ENCODE results near the gene C14orf180.

Gene C14orf180

DNA sequence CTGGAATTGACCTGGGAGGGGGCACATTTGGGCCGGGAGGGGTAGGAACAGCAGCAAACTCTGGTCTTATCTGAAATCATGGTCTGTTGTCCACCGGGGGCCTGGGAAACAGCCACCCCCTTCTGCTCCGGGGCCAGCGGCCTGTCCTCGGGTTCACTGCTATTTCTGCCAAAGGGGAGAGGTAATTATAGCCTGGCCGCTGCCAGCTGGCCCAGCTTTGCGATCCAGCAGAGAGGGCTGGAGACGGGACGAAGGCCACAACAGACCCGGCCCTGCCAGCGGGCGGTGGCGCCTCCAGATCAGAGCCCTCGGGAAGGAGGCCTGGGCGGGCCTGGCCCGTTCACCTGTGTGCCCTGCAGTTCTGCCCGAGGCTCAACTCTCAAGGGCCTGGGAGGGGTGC, at the start of gene C14orf180:
Gene C14orf180 (plus strand): TSS at position 258 of the 400 bp plus-strand sequence. CDS start 6,667 bp downstream, outside the sequence.
- DNase-seq, result peak; percentile 80

DNA sequence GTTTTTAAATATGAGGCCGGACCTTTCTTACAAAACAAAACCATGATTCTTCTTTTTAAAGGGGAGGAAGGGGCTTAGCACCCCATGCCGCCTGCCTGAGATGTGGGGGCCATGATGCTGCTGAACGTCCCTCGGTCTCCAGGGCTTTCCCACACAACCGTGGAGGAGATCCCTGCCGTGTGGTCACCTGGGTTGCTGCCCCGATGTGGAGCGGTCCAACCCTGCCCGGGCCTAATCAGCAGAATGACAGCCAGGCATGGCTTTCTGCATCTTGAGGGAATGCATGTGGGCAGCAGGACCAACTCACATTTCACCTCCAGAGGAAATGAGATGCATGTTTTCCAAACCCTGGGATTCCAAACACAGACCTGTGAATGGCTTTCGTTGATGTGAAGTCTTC, 48.9 kb upstream of the C14orf180 start:
- DNase-seq, result no peak

DNA sequence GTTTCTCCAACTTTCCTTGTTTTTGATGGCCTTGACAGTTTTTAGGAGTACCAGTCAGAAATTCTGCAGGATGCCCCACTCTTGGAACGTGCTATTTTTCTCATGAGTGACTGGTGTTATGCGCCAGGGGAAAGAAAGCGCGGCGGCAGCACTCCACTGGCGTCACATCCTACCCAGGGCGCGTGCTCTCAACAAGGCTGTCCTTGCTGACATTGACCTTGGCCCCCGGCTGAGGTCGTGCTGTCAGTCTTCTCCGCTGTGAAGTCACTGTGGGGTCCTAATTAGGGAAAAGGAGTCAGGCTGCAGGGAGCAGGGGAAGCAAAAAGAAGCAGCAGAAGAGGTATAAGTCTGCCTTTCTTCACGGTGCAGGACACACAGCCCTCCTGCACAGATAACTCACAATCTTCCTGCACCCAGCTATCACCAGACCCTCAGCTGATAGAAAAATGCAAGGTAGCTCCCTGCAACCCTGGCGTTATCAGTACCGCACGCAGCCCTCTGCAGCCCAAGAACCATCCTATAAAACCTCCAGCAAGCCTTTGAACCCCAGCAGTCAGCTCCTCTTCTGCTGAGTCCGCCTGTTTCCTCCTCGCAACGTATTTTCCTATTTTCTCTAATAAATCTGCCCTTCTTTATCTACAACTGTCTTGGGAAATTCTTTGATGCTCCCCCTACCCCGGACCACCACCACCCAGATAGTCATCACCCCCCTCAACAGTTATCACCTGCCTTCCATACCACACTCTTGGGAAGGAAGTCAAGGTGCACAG, 48.0 kb upstream of the C14orf180 start:
- no peak for DNase-seq

DNA sequence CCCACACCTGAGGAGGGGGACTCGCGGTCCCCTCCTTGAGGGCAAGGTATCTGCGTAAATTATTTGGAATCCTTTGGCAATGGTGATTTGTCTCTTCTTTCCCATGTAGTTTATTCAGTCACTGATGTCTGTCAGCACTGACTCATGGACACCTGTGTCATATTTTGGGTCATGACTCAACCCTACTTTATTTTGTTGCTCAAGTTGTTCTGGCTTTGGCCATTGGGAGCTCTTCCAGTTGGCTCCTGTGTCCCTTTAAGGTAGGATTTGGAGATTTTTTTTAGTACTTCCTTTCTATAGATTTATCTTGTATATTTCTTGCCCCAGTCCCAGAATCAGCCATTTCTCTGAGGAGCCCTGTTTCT, 47.4 kb upstream of the C14orf180 start:
- no peak for DNase-seq

DNA sequence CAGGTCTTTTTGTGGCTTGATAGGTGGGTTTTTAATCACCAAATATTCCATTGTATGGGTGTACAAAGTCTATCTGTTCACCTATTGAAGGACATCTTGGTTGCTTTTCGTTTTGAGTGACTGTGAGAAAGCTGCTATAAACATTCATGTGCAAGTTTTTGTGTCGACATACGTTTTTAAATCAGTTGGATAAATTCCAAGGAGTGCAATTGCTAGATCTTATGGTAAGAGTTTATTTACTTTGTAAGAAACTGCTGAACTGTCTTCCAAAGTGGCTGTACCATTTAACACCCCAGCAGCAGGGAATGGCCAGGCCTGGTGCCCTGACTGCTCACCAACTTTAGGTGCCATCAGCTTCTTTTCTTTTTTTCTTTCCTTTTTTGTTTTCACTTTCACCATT, 45.5 kb upstream of the C14orf180 start:
- DNase-seq, result no peak

DNA sequence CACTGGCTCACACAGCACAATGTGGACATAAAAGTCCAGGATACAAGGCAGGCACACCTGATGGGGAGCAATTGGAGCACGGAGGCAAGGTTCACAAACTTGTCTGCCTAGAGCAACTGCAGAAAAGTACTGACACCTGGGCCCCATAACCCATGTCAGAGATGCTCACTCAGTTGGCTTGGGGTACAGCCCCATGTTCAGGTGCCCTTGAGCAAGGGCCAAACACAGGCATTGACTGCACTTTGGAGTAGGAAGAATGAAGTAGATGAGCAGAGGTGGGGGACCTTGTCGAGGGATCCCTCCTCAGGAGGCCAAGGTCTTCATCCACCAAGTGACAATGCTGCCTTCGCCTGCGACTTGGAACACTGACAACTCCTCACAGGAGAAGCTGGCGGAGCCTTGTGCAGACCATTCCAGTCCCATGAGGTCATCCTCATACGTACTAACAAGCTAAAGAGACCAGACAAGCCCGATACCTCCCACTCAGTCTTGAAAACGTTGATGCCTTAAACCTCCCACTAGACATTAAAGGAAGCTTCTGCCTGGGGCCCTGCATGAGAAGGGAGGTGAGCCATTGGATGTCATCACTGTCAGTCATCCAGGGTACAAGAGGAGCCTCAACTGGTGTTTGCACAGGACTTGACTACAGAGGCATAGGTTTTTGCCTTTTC, 42.5 kb upstream of the C14orf180 start:
- DNase-seq, result no peak

DNA sequence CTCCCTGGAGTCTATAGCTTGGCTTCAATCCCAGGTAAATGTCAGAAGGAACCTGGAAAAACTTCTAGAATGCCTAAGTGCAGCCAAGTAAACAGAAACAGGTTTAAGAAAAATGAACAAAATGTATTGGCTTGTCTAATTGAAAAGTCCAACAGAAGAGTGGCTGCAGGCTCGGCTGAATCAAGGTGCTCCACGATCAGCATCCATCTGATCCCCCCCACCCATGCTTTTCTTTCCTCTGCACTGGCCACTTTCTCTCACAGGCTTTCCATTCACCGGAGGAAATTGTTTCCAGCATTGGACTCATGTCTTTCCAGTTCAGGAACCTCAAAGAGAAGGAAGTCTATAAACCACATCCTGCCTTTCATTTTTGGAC, 42.0 kb upstream of the C14orf180 start:
- no peak for DNase-seq

DNA sequence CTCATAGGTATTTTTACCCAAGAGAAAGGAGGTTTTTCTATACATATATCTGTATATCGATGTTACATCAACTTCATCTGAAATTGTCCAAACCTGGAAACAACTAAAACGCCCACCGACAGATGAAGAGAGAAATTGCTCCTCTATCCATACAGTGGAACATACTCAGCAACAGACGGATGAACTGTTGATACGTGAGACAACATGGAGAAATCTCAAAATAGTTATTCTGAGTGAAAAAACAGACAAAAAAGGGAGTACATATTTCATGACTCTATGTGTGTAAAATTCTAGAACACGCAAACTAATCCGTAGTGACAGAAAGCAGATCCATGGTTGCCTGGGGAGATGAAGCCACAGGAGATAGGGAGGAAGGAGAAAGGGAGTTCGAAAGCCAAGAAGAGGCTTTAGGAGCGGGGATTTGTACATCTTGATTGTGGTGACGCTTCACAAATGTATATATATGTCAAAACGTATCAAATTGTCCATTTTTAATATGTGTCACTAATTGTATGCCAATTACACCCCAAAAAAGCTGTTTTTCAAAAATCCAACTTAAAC, 37.6 kb upstream of the C14orf180 start:
- DNase-seq, result no peak

DNA sequence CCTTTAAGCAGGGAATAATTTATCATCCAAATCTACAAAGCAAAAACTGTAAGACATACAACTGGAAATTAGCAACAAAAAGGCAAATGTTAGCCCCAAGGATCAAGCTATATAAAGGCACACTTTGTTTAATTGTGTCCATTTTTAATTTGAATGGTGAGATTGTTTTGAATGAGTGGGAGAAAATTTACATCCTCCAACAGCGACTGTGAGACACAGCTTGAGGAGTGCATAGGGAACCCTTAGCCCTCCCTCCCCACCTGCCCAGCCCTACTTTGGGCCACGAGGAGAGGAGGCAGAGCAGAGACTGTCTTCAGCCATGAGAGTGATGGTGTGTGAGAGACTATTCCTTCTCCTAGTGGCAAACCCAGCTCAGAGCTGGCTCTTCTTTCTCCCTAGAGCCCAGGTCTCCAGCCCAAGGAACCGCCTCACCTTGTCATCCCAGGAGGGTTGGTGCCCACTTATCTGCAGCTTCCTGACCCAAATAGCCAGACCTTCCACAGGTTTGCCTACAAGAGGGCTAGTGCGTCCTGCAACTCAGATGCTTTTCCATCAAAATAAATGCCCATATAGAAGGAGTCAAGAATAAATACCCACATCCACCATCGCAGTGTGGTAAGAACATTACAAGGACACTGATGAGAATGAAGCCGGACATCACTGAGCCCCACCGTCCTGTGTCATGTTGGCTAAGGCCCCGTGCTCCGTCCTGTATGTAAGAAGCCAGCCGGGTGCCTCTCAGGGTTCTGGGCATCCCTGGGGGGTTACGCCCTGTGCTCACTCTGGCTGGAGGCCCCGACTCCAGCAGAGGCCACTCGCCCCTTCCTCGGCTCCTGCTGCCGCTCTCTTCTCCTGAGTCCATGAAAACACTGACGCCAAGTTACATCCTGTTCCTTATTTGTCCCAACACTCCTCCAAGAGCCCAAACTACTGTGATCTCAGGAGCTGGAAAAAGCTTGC, 36.4 kb upstream of the C14orf180 start:
- DNase-seq, result no peak

DNA sequence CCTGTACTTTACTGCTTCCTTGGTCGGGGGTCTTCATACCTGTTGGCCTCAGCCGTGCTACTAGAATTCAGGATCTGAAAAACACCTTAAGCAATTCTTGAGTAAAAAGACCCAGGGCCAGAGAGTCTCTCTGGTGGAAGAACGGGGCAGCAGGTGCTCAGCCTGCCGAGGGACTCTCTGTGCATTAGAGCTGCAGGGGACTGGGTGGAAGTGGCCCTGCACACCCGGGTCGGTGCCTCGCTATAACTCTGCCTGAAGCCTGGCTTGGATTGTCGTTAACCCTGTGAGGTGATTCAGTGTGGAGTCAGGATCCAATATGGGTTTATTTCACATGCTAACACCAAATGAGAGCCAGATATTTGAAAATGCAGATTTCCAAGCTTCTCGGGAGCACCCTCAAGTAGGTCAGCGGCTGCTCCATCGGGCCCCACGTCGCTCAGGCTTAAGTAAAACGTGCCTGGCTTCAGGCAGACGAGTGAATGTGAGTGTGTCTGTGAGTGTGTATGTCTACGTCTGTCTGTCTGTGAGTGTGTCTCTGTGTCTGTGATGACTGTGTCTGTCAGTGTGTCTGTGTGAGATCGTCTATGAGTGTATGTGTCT, 35.1 kb upstream of the C14orf180 start:
- no peak for DNase-seq

DNA sequence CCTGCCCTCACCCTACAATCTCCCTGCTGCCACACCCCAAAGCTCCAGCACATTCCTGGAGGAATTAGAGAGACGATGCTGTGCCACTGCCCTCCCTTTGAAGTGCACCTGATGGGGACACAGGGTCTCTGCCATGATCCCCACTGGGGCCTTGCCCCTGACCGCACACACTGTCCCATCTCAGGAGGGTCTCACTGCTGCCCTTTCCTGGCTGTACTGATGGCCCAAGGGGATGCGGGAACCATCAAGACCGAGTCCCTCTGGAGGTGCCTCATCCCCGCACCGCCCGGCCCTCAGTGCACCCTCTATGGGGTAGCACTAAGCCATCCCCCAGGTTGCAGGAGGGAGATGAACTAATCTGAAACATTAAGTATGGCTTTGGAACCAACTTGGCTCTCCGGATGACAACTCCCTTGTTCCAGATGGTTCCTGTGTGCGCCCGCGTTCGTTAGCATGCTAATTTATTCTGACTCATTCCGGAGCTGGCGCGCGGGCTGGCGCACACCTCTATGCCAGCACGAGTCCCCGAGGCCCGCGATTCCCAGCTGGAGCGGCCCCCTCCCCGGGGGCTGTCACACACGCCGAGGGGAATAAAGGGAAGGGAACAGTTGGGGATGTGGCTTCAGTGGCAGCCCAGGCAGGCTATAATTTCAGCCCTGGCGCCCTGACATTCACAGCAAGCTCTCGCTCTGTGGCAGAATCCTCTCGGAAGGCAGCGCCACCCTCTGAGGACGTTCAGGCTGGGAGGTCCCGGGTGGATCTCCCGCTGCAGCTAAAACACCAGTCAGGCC, 34.2 kb upstream of the C14orf180 start:
- no peak for DNase-seq

DNA sequence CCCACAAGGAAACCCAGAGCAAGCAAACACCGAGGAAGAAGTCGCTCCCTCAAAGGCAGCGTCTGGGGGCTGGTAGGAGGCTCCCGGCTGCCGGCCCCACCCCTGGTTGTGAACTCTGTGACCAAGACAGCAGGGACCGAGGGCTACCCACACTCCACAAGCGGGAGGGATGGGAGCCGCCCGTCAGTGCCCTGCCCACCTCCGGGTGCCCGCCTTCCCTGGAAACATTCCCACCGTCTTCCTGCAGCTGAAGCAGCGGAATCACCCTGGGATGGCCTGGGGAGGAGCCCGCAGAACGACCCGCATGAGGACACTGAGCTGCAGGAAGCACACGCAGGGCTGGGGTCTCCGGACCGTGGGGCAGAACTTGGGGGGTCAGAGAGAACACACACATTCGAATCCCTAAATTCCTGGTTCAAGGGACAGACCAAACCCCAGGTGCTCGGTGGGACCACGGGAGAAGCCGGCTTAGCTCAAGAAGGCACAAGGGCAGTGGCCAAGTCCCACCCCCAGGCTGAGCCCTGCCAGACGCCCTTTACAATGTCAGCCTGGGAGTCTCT, 33.5 kb upstream of the C14orf180 start:
- peak; percentile 50 for DNase-seq

DNA sequence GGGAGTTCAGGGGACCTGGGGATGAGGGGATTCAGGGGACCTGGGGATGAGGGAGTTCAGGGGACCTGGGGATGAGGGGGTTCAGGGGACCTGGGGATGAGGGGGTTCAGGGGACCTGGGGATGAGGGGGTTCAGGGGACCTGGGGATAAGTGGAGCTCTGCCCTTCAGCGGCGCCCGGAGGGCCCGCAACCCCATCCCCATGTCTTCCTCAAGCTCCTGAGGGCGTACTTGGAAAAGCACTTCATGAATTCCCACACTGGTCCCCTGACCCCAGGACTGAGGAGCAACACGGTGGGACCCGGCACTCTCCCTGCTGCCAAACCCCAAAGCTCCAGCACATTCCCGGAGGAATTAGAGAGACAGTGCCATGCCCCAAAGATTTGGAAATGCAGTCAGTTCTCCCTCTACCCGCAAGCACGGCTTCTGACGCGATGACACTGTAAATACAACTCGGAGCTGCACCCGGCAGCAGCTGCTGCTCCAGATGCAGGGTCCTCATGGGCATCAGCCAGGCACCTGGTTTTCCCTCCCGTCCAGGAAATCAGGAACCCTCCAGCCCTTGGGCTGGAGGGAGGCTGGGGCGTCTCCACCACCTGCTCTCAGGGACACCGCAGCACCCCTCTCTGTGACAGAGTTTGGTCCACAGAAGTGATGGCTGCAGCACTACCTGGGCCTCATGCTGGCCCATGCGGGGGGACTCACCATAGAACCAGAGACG, 32.8 kb upstream of the C14orf180 start:
- DNase-seq, result no peak

DNA sequence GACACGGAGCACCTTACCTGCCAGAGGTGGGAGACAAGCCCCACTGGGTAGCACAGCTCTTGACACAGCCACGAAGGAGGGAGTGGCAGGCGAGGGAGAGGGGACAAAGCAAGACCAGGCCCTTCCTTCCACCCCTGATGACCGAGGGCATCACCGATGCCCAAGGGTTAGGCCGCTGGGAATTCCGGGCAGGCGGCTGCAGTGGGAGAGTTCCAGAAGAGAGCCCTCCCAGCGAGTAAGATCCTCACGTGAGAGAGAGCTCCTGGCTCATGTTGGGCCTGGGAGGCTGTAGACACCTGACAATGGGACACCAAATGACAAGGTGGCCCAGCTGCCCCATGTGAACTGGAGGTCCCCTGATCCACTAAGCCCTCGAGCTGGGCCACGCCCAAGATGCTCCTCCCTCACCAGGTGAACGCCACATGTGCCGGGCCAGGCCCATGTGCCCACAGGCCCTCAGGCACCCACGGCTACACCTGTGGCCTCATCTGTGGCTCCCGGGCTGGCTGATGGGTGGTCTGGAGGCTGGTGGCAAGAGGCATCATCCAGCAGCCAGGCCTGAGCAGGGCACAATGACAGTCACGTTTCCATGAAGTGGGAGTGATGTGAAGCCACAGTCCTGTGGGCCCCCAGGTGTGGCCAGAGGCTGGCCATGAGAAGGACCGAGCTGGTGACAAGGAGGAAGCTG, 32.1 kb upstream of the C14orf180 start:
- DNase-seq, result no peak

DNA sequence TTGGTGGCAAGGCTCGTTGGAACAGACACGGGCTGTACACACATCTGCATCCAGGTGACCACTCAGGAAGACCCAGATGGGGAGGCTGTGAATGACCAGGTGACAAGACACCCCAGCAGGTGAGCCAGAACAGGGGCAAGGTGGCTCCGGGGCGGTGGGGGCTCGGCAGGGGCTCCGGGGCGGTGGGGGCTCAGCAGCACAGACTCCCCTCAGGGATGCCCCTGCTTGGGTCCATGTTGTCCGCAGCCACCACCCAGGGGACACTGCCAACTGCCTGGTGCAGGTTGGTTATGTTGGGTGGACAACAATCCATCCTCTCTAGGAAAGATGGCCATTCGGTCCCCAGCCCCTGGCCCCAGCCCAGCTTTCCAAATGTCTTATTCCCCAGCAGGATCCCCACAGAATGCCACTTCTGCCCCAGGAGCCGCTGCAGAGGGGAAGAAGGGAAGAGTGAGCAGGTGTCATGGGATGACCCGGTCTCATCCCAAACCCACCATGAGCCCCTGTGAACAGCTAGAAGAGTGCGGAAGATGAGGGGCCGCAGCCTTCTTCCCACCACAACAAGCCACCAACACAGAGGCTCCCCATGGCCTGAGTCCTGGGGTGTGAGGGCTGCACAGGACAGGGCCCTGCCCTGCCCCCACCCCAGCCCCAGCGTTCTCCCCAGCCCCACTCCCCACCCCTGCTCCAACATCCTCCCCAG, 31.4 kb upstream of the C14orf180 start:
- no peak for DNase-seq

DNA sequence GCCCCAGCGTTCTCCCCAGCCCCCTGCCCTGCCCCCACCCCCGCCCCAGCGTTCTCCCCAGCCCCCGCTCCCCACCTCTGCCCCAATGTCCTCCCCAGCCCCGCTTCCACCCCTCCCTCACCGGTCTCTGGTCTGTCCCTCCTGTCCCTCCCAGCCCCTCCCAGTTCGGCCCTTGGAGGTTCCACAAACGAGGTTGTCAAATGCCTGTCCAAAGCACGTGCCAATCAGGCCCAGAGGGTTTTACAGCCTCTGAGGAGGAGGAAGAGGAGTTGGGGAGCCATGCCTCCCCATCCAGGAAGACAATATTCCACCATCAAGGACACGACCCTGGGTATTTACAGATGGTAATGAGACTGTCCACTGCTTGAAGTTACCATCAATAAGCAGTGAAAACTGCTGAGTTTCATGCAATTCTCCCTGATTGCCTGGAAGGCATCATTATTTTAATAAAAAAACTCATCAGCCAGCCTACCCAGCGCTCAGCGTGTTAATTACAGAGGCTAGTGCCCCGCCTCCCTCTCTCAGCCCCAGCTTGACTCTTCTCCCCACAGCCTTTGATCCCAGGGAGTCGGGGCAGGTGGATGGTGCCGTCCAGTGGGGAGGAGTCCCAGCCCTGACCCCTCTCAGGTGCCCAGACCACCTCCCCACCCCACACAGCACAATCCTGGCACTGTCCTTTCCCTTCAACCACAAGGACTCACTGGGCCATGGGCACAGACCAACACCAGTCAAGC, 30.6 kb upstream of the C14orf180 start:
- no peak for DNase-seq

DNA sequence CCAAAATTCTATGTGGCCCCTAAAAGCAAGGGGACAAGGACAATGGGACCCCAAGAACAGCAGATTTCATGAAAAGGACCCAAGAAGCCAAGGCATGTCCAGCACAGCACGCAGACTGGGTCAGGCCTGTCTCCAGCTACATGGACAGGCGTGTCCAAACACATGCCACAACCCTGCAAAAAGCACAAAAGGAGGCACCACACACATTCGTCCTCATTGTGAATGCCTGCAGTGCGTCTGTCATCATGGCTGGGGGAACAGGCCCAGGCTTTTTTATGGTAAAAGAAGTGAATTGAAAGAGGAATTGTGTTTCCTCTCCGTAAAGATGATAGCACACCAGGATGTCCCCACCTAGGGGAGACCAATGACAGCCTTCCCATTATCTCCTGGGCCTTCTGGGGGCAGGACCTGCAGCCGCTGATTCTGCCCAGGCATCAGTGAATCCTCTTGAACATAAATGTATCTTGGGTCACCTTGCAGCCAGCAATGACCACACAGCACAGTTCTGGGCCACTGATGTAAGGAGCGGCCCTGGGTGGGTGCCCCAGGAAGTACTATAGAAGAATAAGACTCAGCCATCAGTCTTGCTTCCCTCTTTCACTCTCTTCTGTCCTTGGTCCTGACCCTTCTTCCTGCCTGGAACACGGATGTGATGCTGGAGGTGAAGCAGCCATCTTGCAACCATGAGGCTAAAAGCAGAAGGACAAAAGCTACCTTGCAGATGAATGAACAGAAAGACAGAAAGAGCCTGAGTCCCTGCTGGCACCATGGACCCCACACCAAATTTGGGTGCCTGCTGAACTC, 29.8 kb upstream of the C14orf180 start:
- no peak for DNase-seq

DNA sequence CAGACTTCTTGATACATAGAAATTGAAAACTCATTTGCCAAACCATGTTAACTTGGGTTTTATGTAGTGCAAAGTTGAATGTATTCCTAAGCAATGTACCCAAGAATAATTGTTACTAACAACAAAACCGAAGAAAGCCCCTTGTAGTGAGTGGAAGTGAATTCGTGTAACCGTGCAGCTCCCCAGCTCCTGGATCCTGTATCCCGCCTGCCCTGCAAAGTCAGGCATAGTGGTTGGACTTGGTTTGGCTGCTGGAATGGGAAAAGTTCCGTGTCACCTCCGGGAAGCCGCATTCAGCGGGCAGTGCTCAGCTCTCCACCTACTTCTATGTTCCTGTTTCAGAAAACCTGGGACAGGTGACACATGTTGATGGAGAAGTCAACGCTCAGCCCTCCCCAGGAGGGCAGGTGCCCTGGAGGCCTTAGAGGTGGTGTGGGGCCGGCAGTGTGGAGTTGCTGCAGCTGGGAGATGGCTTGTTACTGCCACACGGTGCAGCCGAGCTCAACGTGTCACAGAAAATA, 29.2 kb upstream of the C14orf180 start:
- no peak for DNase-seq
